ENCODE results near the gene CRYBG1. TPM values are rescaled to one million over a fixed set of nuclear protein-coding genes. Genes with fewer than 3 reads are reported as not detected.

The CRYBG1 gene
- polyA plus RNA-seq, 2 of the 4 experiments (the other 2 are of a cell fraction), result 0.31 to 0.37 TPM

DNA sequence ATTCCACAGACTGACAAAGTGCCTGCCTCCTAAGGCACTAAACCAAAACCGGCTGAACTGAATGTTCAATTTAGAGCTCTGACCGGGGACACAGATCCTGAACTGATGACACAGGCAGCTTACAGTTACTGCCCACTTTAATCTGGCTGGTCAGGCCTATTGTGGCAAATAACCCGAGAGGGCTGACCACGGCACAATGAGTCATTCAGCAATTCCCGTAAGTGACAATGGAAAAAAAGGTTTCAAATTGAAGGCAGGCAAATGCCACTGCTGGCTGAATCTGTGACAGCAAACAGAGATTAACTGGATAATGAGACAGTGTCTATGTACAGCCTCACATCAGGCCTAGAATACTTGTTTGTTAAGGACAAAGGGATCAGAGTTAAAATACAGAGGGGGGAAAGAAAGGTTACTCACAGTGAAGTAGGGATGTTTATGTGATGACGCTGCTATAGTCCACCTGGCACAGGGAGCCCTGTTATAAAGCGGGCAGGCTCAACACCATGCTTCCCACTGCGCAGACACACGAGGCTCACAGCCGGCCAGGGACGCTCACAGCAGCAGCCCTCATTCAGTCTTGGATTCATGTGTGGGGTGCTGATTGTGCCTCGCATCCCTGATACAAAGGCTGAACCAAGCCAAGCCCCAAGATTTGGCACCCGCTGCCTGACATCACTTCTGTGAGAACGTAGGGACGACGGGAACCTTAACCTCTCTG, 214.4 kb downstream of the CRYBG1 start:
- no peaks in the 10 kb centered on the region for H3K9me3 ChIP-seq
- ChIA-PET POLR2A (no interaction called here), CTCF (interaction anchor here (0.9 to 1.4 kb wide), 4 partner anchors 8 to 214 kb away, joined by 3 to 5 read pairs (median 3); partner anchors contain the start of gene CRYBG1)
- peak overlapping the region in 1 of 2 experiments; percentile 3; a peak in 1 of 6 replicates for H3K27ac ChIP-seq
- WGBS (ENCODE audit: missing lambda C conversion rate), result 81% methylated on average over 15 of the region's 16 CpGs
- no peak for FAIRE-seq
- ATAC-seq, result no peak
- peaks cover 4% of the 10 kb centered on the region; the same call in 1 of the 3 replicates for H3K4me1 ChIP-seq
- TF ChIP-seq RAD21 (conservative IDR thresholded peaks at IDR 0.05 in 1 of 2, IDR thresholded peaks at IDR 0.05 in 1 of 2) (no peak), POLR2A (IDR thresholded peaks at IDR 0.05; ENCODE audit: low read length) (no peak), CEBPB (IDR thresholded peaks at IDR 0.05) (no peak)
- no peak for DNase-seq (ENCODE audit: low read depth in 1 of 2, low spot score in 1 of 2)
- no peak overlapping the region for H3K4me2 ChIP-seq
- H3K4me3 ChIP-seq, result no peak overlapping the region

DNA sequence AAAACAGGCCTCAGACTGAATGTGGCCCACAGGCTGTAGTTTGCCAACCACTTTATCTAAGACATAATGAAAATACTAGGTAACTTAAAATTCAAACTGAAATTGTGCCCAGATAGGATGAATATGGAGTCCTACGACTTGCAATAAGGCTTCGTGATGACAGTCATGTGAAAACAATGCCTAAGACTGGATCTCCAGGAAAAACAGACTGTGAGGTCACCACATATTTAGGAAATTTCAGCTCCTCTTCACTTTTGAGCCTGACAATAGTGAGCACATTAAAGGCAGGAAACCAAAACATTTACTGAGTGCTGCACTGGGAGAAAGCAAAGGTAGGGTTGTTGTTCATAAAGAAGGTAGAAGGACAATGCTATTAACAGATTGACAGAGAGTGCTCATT, 218.8 kb downstream of the CRYBG1 start:
- POLR2A ChIA-PET, result no interaction called here
- CTCF ChIA-PET, result interaction anchor here (0.6 to 2.3 kb wide), 4 partner anchors 13 to 1483 kb away, joined by 3 to 9 read pairs (median 4); no protein-coding TSS in a partner anchor
- no peak for ATAC-seq

DNA sequence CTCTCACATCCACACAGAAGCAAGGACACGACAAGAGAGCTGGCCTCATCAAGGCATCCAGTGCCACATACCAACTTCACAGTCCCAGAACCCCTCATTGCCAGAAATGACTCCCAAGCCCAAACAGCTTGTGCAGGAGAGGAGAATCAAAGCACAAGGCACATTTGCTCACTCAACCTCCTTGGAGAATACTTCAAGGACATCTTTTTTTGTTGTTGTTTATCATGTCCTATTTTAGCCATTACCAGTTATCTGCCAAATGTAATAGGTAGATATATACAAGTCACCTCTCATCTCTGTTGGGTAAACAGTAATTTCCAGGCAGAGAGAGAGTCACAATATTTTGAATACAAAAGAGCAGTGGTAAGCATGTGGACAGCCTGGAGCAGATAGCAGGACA, 221.0 kb downstream of the CRYBG1 start:
- WGBS (ENCODE audit: missing lambda C conversion rate), result 92% methylated on average over 1 of the region's 1 CpG
- CTCF ChIA-PET, result interaction anchor here (1.0 to 2.7 kb wide), 2 partner anchors 15 to 398 kb away, joined by 5 to 7 read pairs; no protein-coding TSS in a partner anchor
- Histone ChIP-seq H3K4me3 (no peak overlapping the region), H3K4me2 (no peak overlapping the region), H3K9me3 (no peaks in the 10 kb centered on the region), H3K4me1 (no peaks in the 10 kb centered on the region), H3K27ac (no peak overlapping the region)
- no peak for ATAC-seq
- FAIRE-seq, result no peak
- TF ChIP-seq HEYL (CRISPR knock-in tag; IDR thresholded peaks at IDR 0.05) (no peak), ZC3H11A (IDR thresholded peaks at IDR 0.05) (no peak), POLR2AphosphoS2 (conservative IDR thresholded peaks at IDR 0.05; ENCODE audit: low read length) (no peak), MYC (IDR thresholded peaks at IDR 0.05; ENCODE audit: borderline replicate concordance, low read length) (no peak)
- TF ChIP-seq, protein P1, sequence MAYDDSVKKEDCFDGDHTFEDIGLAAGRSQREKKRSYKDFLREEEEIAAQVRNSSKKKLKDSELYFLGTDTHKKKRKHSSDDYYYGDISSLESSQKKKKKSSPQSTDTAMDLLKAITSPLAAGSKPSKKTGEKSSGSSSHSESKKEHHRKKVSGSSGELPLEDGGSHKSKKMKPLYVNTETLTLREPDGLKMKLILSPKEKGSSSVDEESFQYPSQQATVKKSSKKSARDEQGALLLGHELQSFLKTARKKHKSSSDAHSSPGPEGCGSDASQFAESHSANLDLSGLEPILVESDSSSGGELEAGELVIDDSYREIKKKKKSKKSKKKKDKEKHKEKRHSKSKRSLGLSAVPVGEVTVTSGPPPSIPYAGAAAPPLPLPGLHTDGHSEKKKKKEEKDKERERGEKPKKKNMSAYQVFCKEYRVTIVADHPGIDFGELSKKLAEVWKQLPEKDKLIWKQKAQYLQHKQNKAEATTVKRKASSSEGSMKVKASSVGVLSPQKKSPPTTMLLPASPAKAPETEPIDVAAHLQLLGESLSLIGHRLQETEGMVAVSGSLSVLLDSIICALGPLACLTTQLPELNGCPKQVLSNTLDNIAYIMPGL (CRISPR knock-in tag; IDR thresholded peaks at IDR 0.05; ENCODE audit: borderline replicate concordance), result no peak
- POLR2A ChIA-PET, result no interaction called here
- DNase-seq (ENCODE audit: low read depth in 1 of 2, low spot score in 1 of 2), result no peak

More for the DNA sequence above, 218.8 kb downstream of the CRYBG1 start:
- H3K9me3 ChIP-seq, result no peaks in the 10 kb centered on the region
- DNase-seq (ENCODE audit: low read depth in 1 of 2, low spot score in 1 of 2), result no peak
- no peak overlapping the region for H3K27ac ChIP-seq
- H3K4me1 ChIP-seq, result peaks cover 4% of the 10 kb centered on the region; the same call in 1 of the 3 replicates
- H3K4me3 ChIP-seq, result no peak overlapping the region
- WGBS (ENCODE audit: missing lambda C conversion rate), result 97% methylated on average over 2 of the region's 2 CpGs
- TF ChIP-seq FOSL2 (IDR thresholded peaks at IDR 0.05), result no peak
- no peak for TF ChIP-seq FOSL2 (CRISPR knock-in tag; IDR thresholded peaks at IDR 0.05)
- TF ChIP-seq JUN (IDR thresholded peaks at IDR 0.05), result no peak
- no peak for TF ChIP-seq JUNB (IDR thresholded peaks at IDR 0.05)
- no peak overlapping the region for H3K4me2 ChIP-seq
- FAIRE-seq, result no peak

DNA sequence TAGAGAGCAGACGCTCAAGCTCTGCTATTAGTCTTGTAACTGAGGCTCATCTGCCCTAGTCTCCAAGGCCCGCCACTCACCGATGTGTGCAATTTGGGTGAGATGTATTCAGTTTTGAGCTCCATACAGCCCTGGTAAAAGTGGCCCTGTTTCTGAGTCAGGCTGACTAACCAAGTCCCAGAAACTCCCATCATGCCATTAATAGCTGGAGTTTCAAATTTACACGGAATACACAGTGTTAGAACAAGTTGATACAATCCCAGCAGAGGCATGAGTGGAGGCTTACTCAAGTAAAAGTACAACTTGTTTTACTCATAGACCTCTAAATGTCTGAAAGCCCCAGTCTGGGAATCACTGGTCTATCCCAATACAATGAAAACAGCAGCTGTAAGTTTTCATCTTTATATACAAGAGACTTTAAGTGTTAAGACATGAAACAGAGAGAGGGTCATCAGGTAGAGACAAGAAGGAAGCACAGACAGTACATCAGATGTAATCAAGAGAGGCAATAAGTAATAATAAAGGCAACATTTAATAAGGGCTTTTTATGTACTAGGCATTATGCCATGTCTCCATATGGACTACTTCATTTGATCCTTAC, 226.4 kb downstream of the CRYBG1 start:
- H3K27ac ChIP-seq, result no peak overlapping the region
- 76% methylated on average over 4 of the region's 4 CpGs for WGBS (ENCODE audit: missing lambda C conversion rate)
- TF ChIP-seq POLR2AphosphoS2 (conservative IDR thresholded peaks at IDR 0.05; ENCODE audit: low read length) (no peak), ZSCAN20 (CRISPR knock-in tag; IDR thresholded peaks at IDR 0.05) (no peak), CHD2 (IDR thresholded peaks at IDR 0.05; ENCODE audit: low read length, partially characterized antibody) (no peak), ZNF302 (CRISPR knock-in tag; IDR thresholded peaks at IDR 0.05) (no peak), TFCP2L1 (CRISPR knock-in tag; IDR thresholded peaks at IDR 0.05) (no peak), BHLHE40 (IDR thresholded peaks at IDR 0.05; ENCODE audit: low read depth, low read length) (no peak), NFE2L2 (conservative IDR thresholded peaks at IDR 0.05; ENCODE audit: low read length) (no peak), HEYL (CRISPR knock-in tag; IDR thresholded peaks at IDR 0.05) (no peak), CBX2 (IDR thresholded peaks at IDR 0.05; ENCODE audit: borderline replicate concordance, low read depth) (no peak), RARB (CRISPR knock-in tag; IDR thresholded peaks at IDR 0.05) (no peak), HOXA7 (CRISPR knock-in tag; IDR thresholded peaks at IDR 0.05) (no peak), TP53 (CRISPR knock-in tag; IDR thresholded peaks at IDR 0.05) (no peak), HDAC2 (IDR thresholded peaks at IDR 0.05) (no peak), RAD21 (conservative IDR thresholded peaks at IDR 0.05 in 1 of 2, IDR thresholded peaks at IDR 0.05 in 1 of 2) (no peak)
- TF ChIP-seq, protein P2, sequence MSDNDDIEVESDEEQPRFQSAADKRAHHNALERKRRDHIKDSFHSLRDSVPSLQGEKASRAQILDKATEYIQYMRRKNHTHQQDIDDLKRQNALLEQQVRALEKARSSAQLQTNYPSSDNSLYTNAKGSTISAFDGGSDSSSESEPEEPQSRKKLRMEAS (IDR thresholded peaks at IDR 0.05), result no peak
- TF ChIP-seq, protein P3, sequence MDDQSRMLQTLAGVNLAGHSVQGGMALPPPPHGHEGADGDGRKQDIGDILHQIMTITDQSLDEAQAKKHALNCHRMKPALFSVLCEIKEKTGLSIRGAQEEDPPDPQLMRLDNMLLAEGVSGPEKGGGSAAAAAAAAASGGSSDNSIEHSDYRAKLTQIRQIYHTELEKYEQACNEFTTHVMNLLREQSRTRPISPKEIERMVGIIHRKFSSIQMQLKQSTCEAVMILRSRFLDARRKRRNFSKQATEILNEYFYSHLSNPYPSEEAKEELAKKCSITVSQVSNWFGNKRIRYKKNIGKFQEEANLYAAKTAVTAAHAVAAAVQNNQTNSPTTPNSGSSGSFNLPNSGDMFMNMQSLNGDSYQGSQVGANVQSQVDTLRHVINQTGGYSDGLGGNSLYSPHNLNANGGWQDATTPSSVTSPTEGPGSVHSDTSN (IDR thresholded peaks at IDR 0.05), result no peak
- TF ChIP-seq, protein P4, sequence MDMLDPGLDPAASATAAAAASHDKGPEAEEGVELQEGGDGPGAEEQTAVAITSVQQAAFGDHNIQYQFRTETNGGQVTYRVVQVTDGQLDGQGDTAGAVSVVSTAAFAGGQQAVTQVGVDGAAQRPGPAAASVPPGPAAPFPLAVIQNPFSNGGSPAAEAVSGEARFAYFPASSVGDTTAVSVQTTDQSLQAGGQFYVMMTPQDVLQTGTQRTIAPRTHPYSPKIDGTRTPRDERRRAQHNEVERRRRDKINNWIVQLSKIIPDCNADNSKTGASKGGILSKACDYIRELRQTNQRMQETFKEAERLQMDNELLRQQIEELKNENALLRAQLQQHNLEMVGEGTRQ (IDR thresholded peaks at IDR 0.05), result no peak
- DNase-seq (ENCODE audit: low read depth in 1 of 2, low spot score in 1 of 2), result no peak
- POLR2A ChIA-PET, result no interaction called here
- peaks cover 13% of the 10 kb centered on the region for H3K4me1 ChIP-seq
- ATAC-seq, result no peak
- CTCF ChIA-PET, result interaction anchor here (1.2 to 2.0 kb wide), 2 partner anchors 20 to 393 kb away, joined by 3 to 4 read pairs; no protein-coding TSS in a partner anchor
- no peak overlapping the region for H3K4me3 ChIP-seq
- H3K4me2 ChIP-seq, result no peak overlapping the region
- FAIRE-seq, result no peak
- no peaks in the 10 kb centered on the region for H3K9me3 ChIP-seq

Measured in A549 (cell line).